ENCODE results near the gene C20orf204.

DNA sequence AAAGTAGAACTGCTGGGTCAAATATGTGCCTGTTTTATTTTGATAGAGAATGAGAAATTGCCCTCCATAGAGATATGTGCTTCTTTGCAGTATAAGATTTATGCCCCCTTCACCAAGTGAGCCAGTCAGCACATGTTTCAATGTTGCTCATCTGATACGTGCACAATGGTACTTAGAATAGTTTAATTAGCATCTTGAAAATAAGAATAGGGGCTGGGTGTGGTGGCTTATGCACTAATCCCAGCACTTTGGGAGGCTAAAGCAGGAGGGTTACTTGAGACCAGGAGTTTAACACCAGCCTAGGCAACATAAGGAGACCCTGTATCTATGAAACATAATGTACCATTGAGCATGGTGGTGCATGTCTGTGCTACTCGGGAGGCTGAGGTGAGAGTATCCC lies 20.3 kb upstream of the C20orf204 start:
- TF ChIP-seq, protein P1, sequence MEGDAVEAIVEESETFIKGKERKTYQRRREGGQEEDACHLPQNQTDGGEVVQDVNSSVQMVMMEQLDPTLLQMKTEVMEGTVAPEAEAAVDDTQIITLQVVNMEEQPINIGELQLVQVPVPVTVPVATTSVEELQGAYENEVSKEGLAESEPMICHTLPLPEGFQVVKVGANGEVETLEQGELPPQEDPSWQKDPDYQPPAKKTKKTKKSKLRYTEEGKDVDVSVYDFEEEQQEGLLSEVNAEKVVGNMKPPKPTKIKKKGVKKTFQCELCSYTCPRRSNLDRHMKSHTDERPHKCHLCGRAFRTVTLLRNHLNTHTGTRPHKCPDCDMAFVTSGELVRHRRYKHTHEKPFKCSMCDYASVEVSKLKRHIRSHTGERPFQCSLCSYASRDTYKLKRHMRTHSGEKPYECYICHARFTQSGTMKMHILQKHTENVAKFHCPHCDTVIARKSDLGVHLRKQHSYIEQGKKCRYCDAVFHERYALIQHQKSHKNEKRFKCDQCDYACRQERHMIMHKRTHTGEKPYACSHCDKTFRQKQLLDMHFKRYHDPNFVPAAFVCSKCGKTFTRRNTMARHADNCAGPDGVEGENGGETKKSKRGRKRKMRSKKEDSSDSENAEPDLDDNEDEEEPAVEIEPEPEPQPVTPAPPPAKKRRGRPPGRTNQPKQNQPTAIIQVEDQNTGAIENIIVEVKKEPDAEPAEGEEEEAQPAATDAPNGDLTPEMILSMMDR (IDR thresholded peaks at IDR 0.05; ENCODE audit: low read depth, low read length), result no peak
- no peak for TF ChIP-seq EZH2phosphoT487 (IDR thresholded peaks at IDR 0.05; ENCODE audit: low read depth)

All from OCI-LY3 (cell line).